COLO668 (cell line): Measurements from ENCODE around the gene MAGIX.
A peak's percentile ranks its signal among the peaks of the same experiment; 100 is the strongest.

Experiments used
- DNase-seq: peaks from one replicate; lab custom pipeline; 2025; ENCODE audit not compliant: unreplicated experiment; lab: John Stamatoyannopoulos, UW

The MAGIX gene

GRCh38 chrX:49179358-49179757 is 16.8 kb downstream of the MAGIX start:
- no peak for DNase-seq

- DNase-seq, result no peak
These were observed 21.2 kb downstream of the MAGIX start for GRCh38 chrX:49183701-49184281.

- DNase-seq, result peak; percentile 94
These were observed 22.0 kb downstream of the MAGIX start for GRCh38 chrX:49184294-49185281.

GRCh38 chrX:49186125-49187027 is 23.8 kb downstream of the MAGIX start, which contains the start of gene PRICKLE3:
Gene PRICKLE3, minus strand, starts transcription at chrX:49186373. Its CDS starts 76 bp downstream, at chrX:49186297.
- peak; percentile 91 for DNase-seq

- peak; percentile 28 for DNase-seq
These were observed 24.5 kb downstream of the MAGIX start for GRCh38 chrX:49187028-49187394.

- no peak for DNase-seq
These were observed 25.0 kb downstream of the MAGIX start for GRCh38 chrX:49187526-49187925.

GRCh38 chrX:49188468-49189076 is 26.0 kb downstream of the MAGIX start:
- DNase-seq, result no peak

GRCh38 chrX:49189606-49190005 is 27.0 kb downstream of the MAGIX start:
- no peak for DNase-seq

- peak; percentile 91 for DNase-seq
These were observed 28.4 kb downstream of the MAGIX start for GRCh38 chrX:49190821-49191573.

GRCh38 chrX:49191574-49192011 is 29.0 kb downstream of the MAGIX start:
- DNase-seq, result no peak

- peak; percentile 16 for DNase-seq
These were observed 30.3 kb downstream of the MAGIX start for GRCh38 chrX:49192722-49193328.

GRCh38 chrX:49193542-49193964 is 31.0 kb downstream of the MAGIX start:
- no peak for DNase-seq

- no peak for DNase-seq
These were observed 35.1 kb downstream of the MAGIX start for GRCh38 chrX:49197543-49198087.

- no peak for DNase-seq
These were observed 36.2 kb downstream of the MAGIX start for GRCh38 chrX:49198540-49199314.

- no peak for DNase-seq
These were observed 36.7 kb downstream of the MAGIX start for GRCh38 chrX:49199315-49199595.

GRCh38 chrX:49199906-49200771 is 37.6 kb downstream of the MAGIX start, which contains the start of gene SYP:
Gene SYP, minus strand, starts transcription at chrX:49200193. Its CDS starts 7 bp downstream, at chrX:49200186.
- DNase-seq, result peak; percentile 91

- DNase-seq, result no peak
These were observed 39.5 kb downstream of the MAGIX start for GRCh38 chrX:49202022-49202421.

- DNase-seq, result no peak
These were observed 41.0 kb downstream of the MAGIX start for GRCh38 chrX:49203536-49203935.
